HG02852 (cell line): Measurements from ENCODE around the gene POU6F2.

Source experiments
- ATAC-seq: cut with Tn5 transposase; IDR thresholded peaks from one replicate; pipeline ENCODE4 v1.9.1; 2021; ENCODE audit warnings: mild to moderate bottlenecking, moderate library complexity; ENCODE audit not compliant: unreplicated experiment

POU6F2 gene

GRCh38 chr7:39421661-39422060 lies 444.0 kb downstream of the POU6F2 start:
- ATAC-seq, result no peak

GRCh38 chr7:39428221-39428620 lies 450.5 kb downstream of the POU6F2 start:
- ATAC-seq, result no peak

DNA sequence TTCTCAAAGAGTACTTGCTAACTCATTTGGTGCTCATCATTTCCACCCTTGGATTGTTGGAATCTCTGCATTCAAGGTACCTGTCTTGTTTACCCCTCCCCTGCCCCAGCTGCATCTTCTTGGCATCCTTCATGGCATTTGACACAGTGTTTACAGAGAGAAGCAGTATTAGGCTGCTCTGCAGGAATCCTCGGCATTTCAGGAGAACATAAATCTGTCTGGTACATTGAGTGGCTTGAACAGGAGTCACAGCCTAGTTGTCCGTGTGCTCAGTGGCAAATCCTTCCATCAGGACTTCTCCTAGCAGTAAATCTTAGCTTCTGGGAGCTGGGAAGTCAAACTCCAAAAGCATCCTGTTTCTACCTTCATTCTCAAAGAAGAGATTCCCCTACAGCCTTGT lies 451.7 kb downstream of the POU6F2 start:
- no peak for ATAC-seq

DNA sequence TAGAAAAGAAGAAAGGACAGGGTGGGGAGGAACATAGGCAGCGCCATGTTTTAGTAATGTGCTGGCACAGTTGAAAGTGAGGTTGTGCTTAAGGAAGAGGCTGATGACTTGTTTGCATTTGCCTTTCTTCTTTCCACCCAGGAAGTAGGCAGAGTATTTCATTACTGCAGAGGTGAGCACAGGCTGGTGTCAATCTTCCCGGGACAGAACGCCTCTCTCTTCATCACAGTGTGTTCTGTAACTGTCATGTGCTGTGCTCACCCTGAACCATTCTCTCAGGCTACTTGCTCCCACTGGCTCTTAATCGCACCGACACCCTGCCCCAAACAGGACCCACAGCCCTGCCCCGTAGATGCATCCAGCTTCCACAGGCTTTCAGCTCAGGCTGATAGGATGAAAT lies 452.7 kb downstream of the POU6F2 start:
- ATAC-seq, result no peak

DNA sequence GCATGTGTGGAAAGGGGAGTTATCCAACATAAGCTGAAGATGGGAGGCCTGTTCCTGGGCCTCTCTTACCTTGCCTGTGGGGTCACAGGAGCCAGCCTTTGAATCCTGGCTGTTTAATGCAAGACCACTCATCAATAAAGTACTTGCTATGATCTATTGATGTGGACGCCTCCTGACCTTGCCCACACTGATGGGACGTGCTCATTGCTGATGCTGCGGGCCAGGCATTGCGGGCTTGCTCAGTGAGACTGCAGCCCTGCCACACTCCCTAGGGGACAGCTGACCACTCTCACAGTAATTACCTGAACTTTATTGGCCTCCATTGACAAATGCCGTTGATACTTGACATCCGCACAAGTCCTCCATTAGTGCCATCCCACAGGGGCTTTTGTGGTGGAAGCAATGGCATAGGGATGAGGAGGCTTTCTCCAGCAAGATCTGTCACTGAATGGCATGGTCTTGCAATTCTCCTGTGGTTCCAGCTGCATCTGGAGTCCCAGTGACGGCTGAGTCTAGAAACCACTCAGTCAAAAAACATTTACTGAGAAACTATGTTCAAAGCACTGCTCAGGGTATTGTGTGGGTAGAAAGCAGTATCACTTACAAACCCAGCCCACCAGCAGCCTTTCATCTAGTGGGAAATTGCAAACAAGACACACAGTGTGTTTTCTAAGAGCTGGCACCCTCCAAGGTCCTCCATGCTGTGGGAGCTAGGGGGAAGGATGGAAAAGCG lies 453.4 kb downstream of the POU6F2 start:
- no peak for ATAC-seq

- no peak for ATAC-seq
These were observed 454.7 kb downstream of the POU6F2 start for GRCh38 chr7:39432368-39432767.

DNA sequence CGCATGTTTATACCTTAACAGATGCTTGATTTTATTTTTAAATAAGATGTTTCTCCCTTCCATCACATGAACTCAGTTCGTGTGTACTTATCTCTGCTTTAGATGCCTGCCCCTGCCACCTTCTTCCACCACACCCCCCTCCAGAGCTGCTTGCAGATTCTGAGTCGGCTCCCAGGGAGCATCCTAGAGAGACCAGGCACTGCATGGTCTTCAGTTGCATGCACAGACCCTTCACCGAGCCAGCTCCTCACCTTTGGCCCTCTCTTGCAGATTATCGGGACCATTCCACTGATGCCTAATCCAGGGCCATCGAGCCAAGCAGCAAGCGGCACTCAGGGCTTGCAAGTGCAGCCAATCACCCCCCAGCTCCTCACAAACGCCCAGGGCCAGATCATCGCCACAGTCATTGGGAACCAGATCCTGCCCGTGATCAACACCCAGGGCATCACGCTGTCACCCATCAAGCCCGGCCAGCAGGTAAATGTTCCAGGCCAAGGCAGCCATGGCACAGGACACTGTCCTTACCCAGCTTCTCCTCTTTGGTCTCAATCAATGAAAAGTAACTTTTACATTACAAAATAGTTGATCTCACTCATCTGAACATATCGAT lies 455.2 kb downstream of the POU6F2 start:
- ATAC-seq, result no peak

GRCh38 chr7:39433550-39433949 lies 455.8 kb downstream of the POU6F2 start:
- ATAC-seq, result no peak

- no peak for ATAC-seq
These were observed 456.3 kb downstream of the POU6F2 start for GRCh38 chr7:39434012-39434411.

DNA sequence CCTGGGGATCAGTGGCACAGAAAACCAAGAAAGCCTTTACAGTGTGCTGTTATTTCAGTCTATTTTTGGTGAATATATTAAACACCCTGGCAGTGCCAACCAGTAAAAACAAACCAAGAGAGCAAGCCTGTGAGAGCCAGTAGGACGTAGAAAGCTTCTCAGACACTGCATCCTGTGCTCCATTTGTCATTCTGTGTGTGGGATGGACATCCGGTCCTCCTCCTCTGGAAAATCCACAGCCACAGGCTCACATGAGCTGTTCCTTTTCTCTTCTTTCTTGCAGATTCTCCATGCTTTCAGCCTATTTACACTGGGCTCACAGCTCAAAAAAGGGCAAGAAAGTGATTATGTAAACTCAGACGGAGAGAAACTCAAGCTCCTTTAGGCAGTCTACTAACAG lies 468.8 kb downstream of the POU6F2 start:
- ATAC-seq, result no peak

GRCh38 chr7:39451901-39452300 lies 474.2 kb downstream of the POU6F2 start:
- no peak for ATAC-seq

GRCh38 chr7:39453743-39454355 lies 476.1 kb downstream of the POU6F2 start:
- ATAC-seq, result peak; percentile 84

DNA sequence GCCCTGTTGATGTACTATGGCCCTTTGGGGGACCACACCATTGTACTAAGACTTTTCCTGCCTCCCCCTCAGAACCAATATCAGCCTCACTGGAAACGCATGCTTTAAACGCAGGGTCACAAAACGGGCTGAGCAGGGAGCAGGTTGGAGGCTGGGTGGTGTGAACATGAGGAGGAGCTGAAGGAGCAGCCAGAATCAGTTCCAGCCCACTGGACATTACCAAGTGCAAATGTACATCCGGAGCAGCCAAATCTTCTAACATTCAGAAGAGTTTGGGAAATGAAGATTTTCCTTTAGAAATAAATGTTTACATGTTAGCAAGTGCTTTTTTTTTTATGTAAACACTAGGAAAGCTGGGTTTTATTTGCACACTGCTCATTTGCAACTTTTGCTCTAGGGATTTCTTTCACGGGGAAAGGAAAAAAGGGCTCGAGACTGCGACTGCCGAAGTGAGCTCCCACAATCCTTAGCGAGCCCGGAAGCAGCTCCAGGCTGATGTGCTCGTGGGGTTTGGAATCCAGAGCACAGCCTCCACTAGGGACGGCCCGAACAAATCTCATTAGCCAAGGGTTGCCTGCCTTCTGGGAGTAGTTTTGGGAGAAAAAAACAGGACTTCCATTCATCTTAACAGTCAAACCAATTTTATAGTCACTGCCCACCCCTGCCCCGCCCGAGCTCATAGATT lies 480.5 kb downstream of the POU6F2 start:
- ATAC-seq, result no peak

DNA sequence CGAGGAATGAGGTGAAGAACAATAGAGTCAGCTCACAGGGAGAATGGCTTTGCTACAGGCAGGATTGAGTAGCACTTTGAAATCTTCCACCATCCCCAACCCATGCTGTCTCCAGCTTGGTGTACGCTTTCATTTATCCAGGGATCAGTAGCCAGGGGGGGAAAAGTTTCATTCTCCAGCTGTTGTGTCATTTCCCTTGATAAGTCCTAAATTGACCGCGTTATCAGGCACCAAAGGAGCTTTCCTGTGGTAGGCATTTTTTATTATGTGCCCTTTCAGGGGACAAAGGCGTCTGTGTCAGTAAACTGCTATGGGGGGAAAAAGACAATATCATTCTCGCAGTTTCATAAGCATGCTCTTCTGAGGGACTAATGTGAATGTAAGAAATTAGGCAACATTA lies 481.9 kb downstream of the POU6F2 start:
- ATAC-seq, result no peak

DNA sequence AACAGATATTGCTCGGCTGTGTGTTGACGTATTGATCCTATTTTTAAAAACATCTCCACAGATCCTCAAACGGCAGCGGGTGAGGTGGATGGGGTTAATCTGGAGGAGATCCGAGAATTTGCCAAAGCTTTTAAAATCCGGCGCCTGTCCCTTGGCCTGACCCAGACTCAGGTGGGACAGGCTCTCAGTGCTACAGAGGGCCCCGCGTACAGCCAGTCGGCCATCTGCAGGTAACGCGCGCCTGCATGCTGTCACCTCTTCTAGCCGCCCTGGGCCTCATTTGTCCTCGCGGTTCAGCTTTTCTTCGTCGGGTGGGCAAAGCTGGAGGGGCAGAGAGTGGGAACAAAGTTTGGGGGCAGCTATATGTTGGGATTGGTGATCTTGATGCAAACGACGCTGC lies 482.8 kb downstream of the POU6F2 start:
- ATAC-seq, result no peak

- ATAC-seq, result no peak
These were observed 483.6 kb downstream of the POU6F2 start for GRCh38 chr7:39461263-39461820.

DNA sequence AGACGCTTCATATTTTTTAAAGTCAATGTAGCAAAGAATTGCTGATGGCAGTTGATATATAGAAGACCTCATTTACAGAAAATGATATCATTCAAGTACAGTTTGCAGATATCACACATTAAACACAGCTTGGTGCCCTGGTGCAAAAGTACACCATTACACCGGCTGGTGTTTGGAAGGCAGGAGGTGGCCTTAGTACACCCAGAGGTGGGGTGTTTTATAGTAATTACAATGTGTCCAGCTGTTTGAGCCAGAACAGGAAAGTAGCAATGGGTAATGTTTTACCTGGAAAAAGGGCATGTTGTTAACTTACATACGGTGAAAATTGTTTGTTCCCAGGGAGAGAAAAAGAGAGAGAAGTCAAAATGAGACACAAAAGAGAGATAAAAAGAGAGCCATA lies 485.5 kb downstream of the POU6F2 start:
- ATAC-seq, result no peak

GRCh38 chr7:39464350-39465054 lies 486.8 kb downstream of the POU6F2 start:
- ATAC-seq, result peak; percentile 11

GRCh38 chr7:39465055-39465929 lies 487.6 kb downstream of the POU6F2 start:
- peak; percentile 96 for ATAC-seq

DNA sequence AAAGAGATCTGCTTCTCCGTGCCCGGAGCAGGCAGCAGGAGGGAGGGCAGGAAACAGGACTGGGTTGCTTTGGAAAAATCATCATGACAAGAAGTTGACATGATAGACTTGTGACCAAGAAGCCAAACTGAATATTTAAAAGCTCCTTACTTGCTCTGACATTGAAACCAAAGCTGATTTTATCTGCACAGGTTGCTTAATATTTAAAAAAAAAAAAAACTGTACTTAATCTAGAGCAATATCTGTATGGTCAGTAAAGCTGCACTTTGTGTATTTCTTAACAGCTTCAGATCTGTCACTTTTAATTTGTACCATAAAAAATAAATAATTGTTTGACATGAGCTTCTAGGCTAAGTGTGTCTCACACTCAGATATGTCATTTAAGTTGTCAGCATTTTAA lies 490.6 kb downstream of the POU6F2 start:
- ATAC-seq, result no peak
